SK-N-SH (cell line): ENCODE measurements around the gene MCC. TPM values are rescaled to one million over a fixed set of nuclear protein-coding genes. Genes with fewer than 3 reads are reported as not detected.

ENCODE experiments used
- CTCF ChIA-PET: fragments of 300-600, 350-600 bp; formaldehyde crosslinking; extraction: SDS; loops from one replicate; lab custom pipeline; 2021; lab: Yijun Ruan, JAX
- POLR2A ChIA-PET: fragments of 350-600 bp; sonication (Branson Sonifier 250); formaldehyde crosslinking; extraction: SDS; loops from one replicate; lab custom pipeline; 2020; ENCODE audit warnings: antibody characterized with exemption, inconsistent platforms; lab: Yijun Ruan, JAX
- DNase-seq: peaks from one replicate; pipeline ENCODE4 v3.0.0; 2012
- H2AFZ ChIP-seq: fragments of 200-600 bp; sonication (generic); 2 replicates; pipeline ENCODE4 v1.8.1; 2016; ENCODE audit warnings: antibody characterized with exemption, mild to moderate bottlenecking, low read depth
- H3F3A ChIP-seq: fragments of 200-600 bp; sonication (generic); replicated peaks from 2 replicates; pipeline ENCODE3; 2016; ENCODE audit warnings: antibody characterized with exemption, mild to moderate bottlenecking; ENCODE audit not compliant: insufficient read depth
- H3K27ac ChIP-seq, 2 experiments: fragments of 200-500 bp in 1 of 2; fragments of 200-600 bp in 1 of 2; sonication (Bioruptor generic) in 1 of 2; sonication (generic), shearing (Covaris generic) in 1 of 2; 2 replicates each; pipeline versions ENCODE4 v1.5.1 to v1.6.1; 2014 to 2016; ENCODE audit warnings: low read depth in 2 of 2, inconsistent platforms in 1 of 2, low read length in 1 of 2, mild to moderate bottlenecking in 1 of 2, mixed read lengths in 1 of 2
- H3K27me3 ChIP-seq: fragments of 200-600 bp; sonication (generic), shearing (Covaris generic); 2 replicates; pipeline ENCODE4 v1.6.1; 2016; ENCODE audit warnings: mixed run types; ENCODE audit not compliant: insufficient read depth
- H3K36me3 ChIP-seq, 2 experiments: fragments of 200-500 bp in 1 of 2; fragments of 200-600 bp in 1 of 2; sonication (Bioruptor generic) in 1 of 2; sonication (generic) in 1 of 2; replicated peaks in 1 of 2; 2 replicates each; pipeline versions ENCODE3 to v1.5.1; 2014 to 2016; ENCODE audit warnings: low read length in 1 of 2, mild to moderate bottlenecking in 1 of 2; ENCODE audit not compliant: insufficient read depth in 2 of 2, control insufficient read depth in 1 of 2
- H3K4me1 ChIP-seq, 2 experiments: fragments of 200-500 bp in 1 of 2; fragments of 200-600 bp in 1 of 2; sonication (Bioruptor generic) in 1 of 2; sonication (generic), shearing (Covaris generic) in 1 of 2; 2 replicates each; pipeline versions ENCODE4 v1.5.1 to v1.6.1; 2014 to 2016; ENCODE audit warnings: low read depth in 1 of 2, low read length in 1 of 2, mixed run types in 1 of 2; ENCODE audit not compliant: insufficient read depth in 2 of 2, control insufficient read depth in 1 of 2
- H3K4me2 ChIP-seq: fragments of 200-600 bp; sonication (generic), shearing (Covaris generic); 2 replicates; pipeline ENCODE4 v1.6.1; 2017; ENCODE audit warnings: mixed run types
- H3K4me3 ChIP-seq, 2 experiments: fragments of 200-500 bp in 1 of 2; fragments of 200-600 bp in 1 of 2; sonication (Bioruptor generic) in 1 of 2; sonication (generic), shearing (Covaris generic) in 1 of 2; 2 replicates each; pipeline versions ENCODE4 v1.5.1 to v1.8.1; 2014 to 2016; ENCODE audit warnings: low read depth in 2 of 2, inconsistent platforms in 1 of 2, low read length in 1 of 2, mild to moderate bottlenecking in 1 of 2, mixed read lengths in 1 of 2, moderate library complexity in 1 of 2
- H3K79me2 ChIP-seq: fragments of 200-600 bp; sonication (generic); 2 replicates; pipeline ENCODE4 v1.8.1; 2017; ENCODE audit warnings: mild to moderate bottlenecking; ENCODE audit not compliant: insufficient read depth
- H3K9ac ChIP-seq: fragments of 200-600 bp; sonication (generic); 2 replicates; pipeline ENCODE4 v1.6.1; 2017; ENCODE audit warnings: mixed run types
- H3K9me2 ChIP-seq: fragments of 200-600 bp; sonication (generic); 2 replicates; pipeline ENCODE4 v1.6.1; 2017; ENCODE audit warnings: mixed run types
- H3K9me3 ChIP-seq: fragments of 200-600 bp; sonication (generic); 2 replicates; pipeline ENCODE4 v1.6.1; 2017; ENCODE audit warnings: mixed run types, mild to moderate bottlenecking, moderate library complexity
- H4K20me1 ChIP-seq: fragments of 200-600 bp; sonication (generic); 2 replicates; pipeline ENCODE4 v1.6.1; 2017; ENCODE audit warnings: mild to moderate bottlenecking, mixed run types; ENCODE audit not compliant: insufficient read depth
- ELF1 ChIP-seq: IDR thresholded peaks from 2 replicates; pipeline ENCODE4 v1.4.0; 2012
- FOSL2 ChIP-seq: IDR thresholded peaks from 2 replicates; pipeline ENCODE4 v1.4.0; 2012; ENCODE audit warnings: low read depth, mild to moderate bottlenecking, moderate library complexity, borderline replicate concordance
- FOXM1 ChIP-seq: IDR thresholded peaks from 2 replicates; pipeline ENCODE4 v1.4.0; 2012; ENCODE audit warnings: low read depth, mild to moderate bottlenecking
- GABPA ChIP-seq: IDR thresholded peaks from 2 replicates; pipeline ENCODE4 v1.4.0; 2012; ENCODE audit warnings: low read depth, mild to moderate bottlenecking
- GATA2 ChIP-seq: sonication (generic); formaldehyde crosslinking; IDR thresholded peaks from 2 replicates; pipeline ENCODE4 v1.5.0; 2020; ENCODE audit warnings: mild to moderate bottlenecking, missing genetic modification reagents
- JUND ChIP-seq: IDR thresholded peaks from 2 replicates; pipeline ENCODE4 v1.4.0; 2012
- MEF2A ChIP-seq: IDR thresholded peaks from 2 replicates; pipeline ENCODE4 v1.4.0; 2012; ENCODE audit warnings: low read depth, borderline replicate concordance
- MXI1 ChIP-seq: IDR thresholded peaks from 2 replicates; pipeline ENCODE4 v1.6.1; 2012; ENCODE audit warnings: mild to moderate bottlenecking, low read depth, low read length, improper control_type of control experiment
- NRF1 ChIP-seq: IDR thresholded peaks from 2 replicates; pipeline ENCODE4 v1.6.1; 2012; ENCODE audit warnings: low read depth, mild to moderate bottlenecking, low read length
- POLR2AphosphoS5 ChIP-seq: IDR thresholded peaks from 2 replicates; pipeline ENCODE4 v1.6.1; 2012; ENCODE audit warnings: low read depth, low read length
- RCOR1 ChIP-seq: fragments of 150-350 bp; IDR thresholded peaks from 2 replicates; pipeline ENCODE4 v1.6.1; 2017; ENCODE audit warnings: antibody characterized with exemption, low read length
- TCF12 ChIP-seq: IDR thresholded peaks from 2 replicates; pipeline ENCODE4 v1.4.0; 2012
- USF1 ChIP-seq: IDR thresholded peaks from 2 replicates; pipeline ENCODE4 v1.4.0; 2012; ENCODE audit warnings: low read depth, borderline replicate concordance
- USF2 ChIP-seq: fragments of 150-350 bp; IDR thresholded peaks from 2 replicates; pipeline ENCODE4 v1.6.1; 2017; ENCODE audit warnings: antibody characterized with exemption, low read length, low read depth, borderline replicate concordance
- WGBS: methylation state at CpG from one replicate; pipeline ENCODE4 v1.1.6; 2017; ENCODE audit warnings: low lambda C conversion rate; 5-methylcytosine and 5-hydroxymethylcytosine counted together
- polyA plus RNA-seq, 3 experiments: library from polyadenylated mRNA; depleted of rRNA; stranded (reverse); fragments of >200 nt; gene quantifications; 2 replicates each; pipeline ENCODE4 v1.2.3, GENCODE V29; 2012
- TF ChIP-seq, protein P1 (sequence below): IDR thresholded peaks from 2 replicates; pipeline ENCODE4 v1.4.0; 2012; ENCODE audit warnings: low read depth
- TF ChIP-seq, protein P2 (sequence below): fragments of 150-350 bp; IDR thresholded peaks from 2 replicates; pipeline ENCODE4 v1.6.1; 2016; ENCODE audit warnings: mild to moderate bottlenecking, low read depth, low read length
- TF ChIP-seq, protein P3 (sequence below): IDR thresholded peaks from 2 replicates; pipeline ENCODE4 v1.4.0; 2012; ENCODE audit warnings: low read depth, borderline replicate concordance

The MCC gene
- polyA plus RNA-seq, 1 of the 3 experiments (the other 2 are of a cell fraction) = 3.6 TPM

GRCh38 chr5:113059232-113060040 is 428.8 kb downstream of the MCC start (continued):
- TF ChIP-seq USF2 = no peak
- peak; percentile 50; the same call in 1 of the 2 replicates for TF ChIP-seq FOSL2
- TF ChIP-seq NRF1 = no peak
- TF ChIP-seq, protein P1, sequence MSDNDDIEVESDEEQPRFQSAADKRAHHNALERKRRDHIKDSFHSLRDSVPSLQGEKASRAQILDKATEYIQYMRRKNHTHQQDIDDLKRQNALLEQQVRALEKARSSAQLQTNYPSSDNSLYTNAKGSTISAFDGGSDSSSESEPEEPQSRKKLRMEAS = peak; percentile 57; the same call in 1 of the 2 replicates
- peak; percentile 79 for TF ChIP-seq JUND
- 0 out of 2 replicates have a peak, but pooled peaks have one; percentile 23 for TF ChIP-seq FOXM1
- TF ChIP-seq RCOR1 = peak; percentile 80
- peak; percentile 63; the same call in 1 of the 2 replicates for TF ChIP-seq GATA2 (CRISPR knock-in tag)
- TF ChIP-seq MEF2A = no peak

DNA sequence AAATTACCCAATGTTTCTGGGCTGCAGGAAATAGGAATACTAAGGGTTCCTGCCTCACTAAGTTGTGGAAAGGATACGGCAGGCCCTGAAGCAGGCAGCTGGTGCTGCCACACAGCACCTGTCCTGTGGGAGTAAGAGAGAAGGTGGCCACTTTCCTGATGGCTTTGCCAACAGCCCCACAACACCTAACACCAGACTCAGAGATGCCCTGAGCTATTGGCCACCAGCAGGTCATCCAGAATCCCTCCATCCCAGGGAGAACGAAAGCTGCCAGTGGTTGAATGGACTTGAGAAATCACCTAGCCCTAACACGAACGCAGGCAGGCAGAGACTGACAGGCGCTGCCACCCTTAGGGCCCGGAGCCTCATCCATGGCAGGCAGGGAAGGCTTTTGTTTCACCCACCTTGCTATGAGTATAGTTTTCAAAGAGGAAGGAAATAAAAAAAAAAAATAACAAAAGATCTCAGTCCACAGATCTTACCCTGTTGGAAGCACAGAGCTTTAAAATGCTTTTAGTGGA is 429.5 kb downstream of the MCC start:
- H3K9ac ChIP-seq = peak overlapping the region; percentile 24; the same call in 1 of the 2 replicates
- H3K9me2 ChIP-seq = no peaks in the 10 kb centered on the region
- peak overlapping the region; percentile 36; the same call in 1 of the 2 replicates for H3K4me2 ChIP-seq
- H3K9me3 ChIP-seq = no peaks in the 10 kb centered on the region
- CTCF ChIA-PET = interaction anchor here (0.6 to 2.1 kb wide), 15 partner anchors 10 to 553 kb away, joined by 3 to 10 read pairs (median 4); no protein-coding TSS in a partner anchor
- DNase-seq = peak; percentile 65
- WGBS = 68% methylated on average over 6 of the region's 6 CpGs
- peak overlapping the region; percentile 24; the same call in 1 of the 2 replicates for H2AFZ ChIP-seq
- TF ChIP-seq MEF2A = no peak
- no peak for TF ChIP-seq GABPA
- TF ChIP-seq, protein P2, sequence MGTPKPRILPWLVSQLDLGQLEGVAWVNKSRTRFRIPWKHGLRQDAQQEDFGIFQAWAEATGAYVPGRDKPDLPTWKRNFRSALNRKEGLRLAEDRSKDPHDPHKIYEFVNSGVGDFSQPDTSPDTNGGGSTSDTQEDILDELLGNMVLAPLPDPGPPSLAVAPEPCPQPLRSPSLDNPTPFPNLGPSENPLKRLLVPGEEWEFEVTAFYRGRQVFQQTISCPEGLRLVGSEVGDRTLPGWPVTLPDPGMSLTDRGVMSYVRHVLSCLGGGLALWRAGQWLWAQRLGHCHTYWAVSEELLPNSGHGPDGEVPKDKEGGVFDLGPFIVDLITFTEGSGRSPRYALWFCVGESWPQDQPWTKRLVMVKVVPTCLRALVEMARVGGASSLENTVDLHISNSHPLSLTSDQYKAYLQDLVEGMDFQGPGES = no peak
- TF ChIP-seq FOSL2 = no peak
- TF ChIP-seq POLR2AphosphoS5 = no peak
- TF ChIP-seq MXI1 = no peak
- TF ChIP-seq TCF12 = no peak
- TF ChIP-seq USF1 = no peak
- no peak for TF ChIP-seq ELF1
- TF ChIP-seq, protein P3, sequence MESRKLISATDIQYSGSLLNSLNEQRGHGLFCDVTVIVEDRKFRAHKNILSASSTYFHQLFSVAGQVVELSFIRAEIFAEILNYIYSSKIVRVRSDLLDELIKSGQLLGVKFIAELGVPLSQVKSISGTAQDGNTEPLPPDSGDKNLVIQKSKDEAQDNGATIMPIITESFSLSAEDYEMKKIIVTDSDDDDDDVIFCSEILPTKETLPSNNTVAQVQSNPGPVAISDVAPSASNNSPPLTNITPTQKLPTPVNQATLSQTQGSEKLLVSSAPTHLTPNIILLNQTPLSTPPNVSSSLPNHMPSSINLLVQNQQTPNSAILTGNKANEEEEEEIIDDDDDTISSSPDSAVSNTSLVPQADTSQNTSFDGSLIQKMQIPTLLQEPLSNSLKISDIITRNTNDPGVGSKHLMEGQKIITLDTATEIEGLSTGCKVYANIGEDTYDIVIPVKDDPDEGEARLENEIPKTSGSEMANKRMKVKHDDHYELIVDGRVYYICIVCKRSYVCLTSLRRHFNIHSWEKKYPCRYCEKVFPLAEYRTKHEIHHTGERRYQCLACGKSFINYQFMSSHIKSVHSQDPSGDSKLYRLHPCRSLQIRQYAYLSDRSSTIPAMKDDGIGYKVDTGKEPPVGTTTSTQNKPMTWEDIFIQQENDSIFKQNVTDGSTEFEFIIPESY = no peak
- no peak overlapping the region; a peak in 1 of 4 replicates for H3K4me3 ChIP-seq
- H4K20me1 ChIP-seq = no peaks in the 10 kb centered on the region
- peak overlapping the region; percentile 55 to 98 for H3K27ac ChIP-seq
- H3F3A ChIP-seq = no peaks in the 10 kb centered on the region
- POLR2A ChIA-PET = interaction anchor here (0.7 to 1.9 kb wide), 8 partner anchors 23 to 236 kb away, joined by 3 to 11 read pairs (median 3); no protein-coding TSS in a partner anchor
- H3K27me3 ChIP-seq = no peaks in the 10 kb centered on the region
- no peaks in the 10 kb centered on the region for H3K79me2 ChIP-seq
- peaks cover 18 to 63% of the 10 kb centered on the region in 2 experiments for H3K4me1 ChIP-seq
- no peaks in the 10 kb centered on the region for H3K36me3 ChIP-seq
